Smooth muscle cell (in vitro differentiated cells): ENCODE results near the gene DAP3. TPM values are rescaled to one million over a fixed set of nuclear protein-coding genes. Genes with fewer than 3 reads are reported as not detected.

Experiments used
- DNase-seq: peaks from one replicate; lab custom pipeline; 2025; ENCODE audit not compliant: unreplicated experiment; lab: John Stamatoyannopoulos, UW
- H2AFZ ChIP-seq: fragments of 200-600 bp; sonication (generic); 2 replicates; pipeline ENCODE4 v1.6.0; 2016; ENCODE audit warnings: antibody characterized with exemption, low read depth, mild to moderate bottlenecking
- H3F3A ChIP-seq: fragments of 200-600 bp; sonication (generic); 2 replicates; pipeline ENCODE4 v1.6.0; 2017; ENCODE audit warnings: antibody characterized with exemption, low read depth
- H3K27ac ChIP-seq: fragments of 200-600 bp; sonication (generic); 2 replicates; pipeline ENCODE4 v1.5.1; 2016; ENCODE audit warnings: low read depth, mild to moderate bottlenecking
- H3K27me3 ChIP-seq: fragments of 200-600 bp; sonication (generic); 2 replicates; pipeline ENCODE4 v1.6.1; 2016; ENCODE audit warnings: low read depth, mild to moderate bottlenecking
- H3K36me3 ChIP-seq: fragments of 200-600 bp; sonication (generic); 2 replicates; pipeline ENCODE4 v1.5.1; 2016; ENCODE audit warnings: low read depth
- H3K4me1 ChIP-seq: fragments of 200-600 bp; sonication (generic); 2 replicates; pipeline ENCODE4 v1.5.1; 2016; ENCODE audit warnings: low read depth
- H3K4me2 ChIP-seq: fragments of 200-600 bp; sonication (generic); 2 replicates; pipeline ENCODE4 v1.6.0; 2016; ENCODE audit warnings: mild to moderate bottlenecking
- H3K4me3 ChIP-seq: fragments of 200-600 bp; sonication (generic); 2 replicates; pipeline ENCODE4 v1.5.1; 2016; ENCODE audit warnings: mild to moderate bottlenecking
- H3K79me2 ChIP-seq: fragments of 200-600 bp; sonication (generic); 2 replicates; pipeline ENCODE4 v1.6.0; 2016; ENCODE audit warnings: low read depth, mild to moderate bottlenecking
- H3K9ac ChIP-seq: fragments of 200-600 bp; sonication (generic); 2 replicates; pipeline ENCODE4 v1.6.0; 2016; ENCODE audit warnings: low read depth
- H3K9me3 ChIP-seq: fragments of 200-600 bp; sonication (generic); replicated peaks from 2 replicates; pipeline ENCODE4 v1.5.1; 2016; ENCODE audit warnings: low read depth
- H4K20me1 ChIP-seq: fragments of 200-600 bp; sonication (generic); 2 replicates; pipeline ENCODE4 v1.6.0; 2016; ENCODE audit warnings: low read depth
- CTCF ChIP-seq: fragments of 200-600 bp; sonication (generic); IDR thresholded peaks from 2 replicates; pipeline ENCODE4 v1.5.1; 2017; ENCODE audit warnings: borderline replicate concordance, mild to moderate bottlenecking, antibody characterized with exemption; ENCODE audit not compliant: insufficient read depth, poor library complexity, severe bottlenecking
- WGBS: methylation state at CpG from one replicate; pipeline ENCODE4 v1.1.7; 2016; ENCODE audit warnings: low lambda C conversion rate; 5-methylcytosine and 5-hydroxymethylcytosine counted together
- polyA plus RNA-seq: library from polyadenylated mRNA; unstranded; fragments of >200 nt; fragmentation: Nextera tagmentation; extraction: Ambion mirVana; gene quantifications from 2 replicates; pipeline ENCODE4 v1.2.1, GENCODE V29; 2016
- total RNA-seq: library from RNA; depleted of rRNA; stranded (reverse); fragments of >200 nt; gene quantifications from 2 replicates; pipeline ENCODE4 v1.2.3, GENCODE V29; 2014

Gene DAP3
- total and polyA plus RNA-seq, 2 experiments from 2014 or later = 61.2 to 86.3 TPM

DNA sequence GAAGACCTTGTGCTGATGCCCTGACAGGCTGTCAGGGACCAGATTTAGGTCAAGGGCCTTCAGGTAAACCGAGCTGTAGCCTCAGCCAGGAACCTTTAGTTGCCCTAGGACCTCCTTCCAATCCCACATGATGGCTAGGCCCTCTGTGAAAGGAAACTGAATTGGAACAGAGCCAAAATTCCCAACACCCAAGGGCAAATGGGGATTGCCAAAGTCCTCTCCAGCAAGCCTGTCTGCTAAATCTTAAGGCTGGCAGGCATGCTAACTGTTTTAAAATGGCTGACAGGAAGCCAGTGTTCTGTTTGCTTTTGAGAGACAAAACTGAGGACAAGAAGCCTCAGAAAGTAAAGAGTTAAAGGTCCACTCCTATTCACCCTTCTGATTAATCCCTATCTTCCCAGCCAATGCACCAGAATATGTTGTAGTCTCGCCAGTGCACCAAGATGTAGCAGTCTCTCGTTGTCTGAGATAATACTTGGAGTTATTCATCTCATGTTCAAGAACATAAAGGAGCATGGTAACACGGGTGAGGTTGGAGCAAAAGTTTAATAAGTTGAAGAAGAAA is 43.8 kb upstream of the DAP3 start:
- Histone ChIP-seq H3K27ac (no peak overlapping the region), H3K36me3 (no peaks in the 10 kb centered on the region), H3F3A (no peaks in the 10 kb centered on the region), H2AFZ (no peak overlapping the region), H3K4me2 (no peak overlapping the region), H3K27me3 (no peaks in the 10 kb centered on the region), H3K9me3 (no peaks in the 10 kb centered on the region), H3K4me3 (no peak overlapping the region), H3K4me1 (peaks cover 4% of the 10 kb centered on the region), H3K9ac (no peak overlapping the region), H3K79me2 (no peaks in the 10 kb centered on the region), H4K20me1 (no peaks in the 10 kb centered on the region)
- 87% methylated on average over 4 of the region's 4 CpGs for WGBS
- DNase-seq = no peak
- TF ChIP-seq CTCF = no peak

GRCh38 chr1:155645648-155646047 is 43.2 kb upstream of the DAP3 start:
- H3K4me1 ChIP-seq = peaks cover 4% of the 10 kb centered on the region
- DNase-seq = no peak
- H3K27ac ChIP-seq = no peak overlapping the region
- H3K36me3 ChIP-seq = no peaks in the 10 kb centered on the region
- no peak overlapping the region for H2AFZ ChIP-seq
- TF ChIP-seq CTCF = no peak
- H3K79me2 ChIP-seq = no peaks in the 10 kb centered on the region
- H3K9ac ChIP-seq = no peak overlapping the region
- H3F3A ChIP-seq = no peaks in the 10 kb centered on the region
- no peaks in the 10 kb centered on the region for H3K9me3 ChIP-seq
- H4K20me1 ChIP-seq = no peaks in the 10 kb centered on the region
- H3K27me3 ChIP-seq = no peaks in the 10 kb centered on the region
- no peak overlapping the region for H3K4me2 ChIP-seq
- no peak overlapping the region for H3K4me3 ChIP-seq
- WGBS = 86% methylated on average over 6 of the region's 6 CpGs

GRCh38 chr1:155646307-155646706 is 42.6 kb upstream of the DAP3 start:
- peaks cover 4% of the 10 kb centered on the region for H3K4me1 ChIP-seq
- no peaks in the 10 kb centered on the region for H3F3A ChIP-seq
- no peak overlapping the region for H3K4me3 ChIP-seq
- no peak overlapping the region for H3K9ac ChIP-seq
- WGBS = 95% methylated on average over 2 of the region's 2 CpGs
- no peak overlapping the region for H2AFZ ChIP-seq
- no peak for TF ChIP-seq CTCF
- H3K36me3 ChIP-seq = no peaks in the 10 kb centered on the region
- DNase-seq = no peak
- no peaks in the 10 kb centered on the region for H3K27me3 ChIP-seq
- H3K79me2 ChIP-seq = no peaks in the 10 kb centered on the region
- no peaks in the 10 kb centered on the region for H4K20me1 ChIP-seq
- H3K4me2 ChIP-seq = no peak overlapping the region
- H3K27ac ChIP-seq = no peak overlapping the region
- H3K9me3 ChIP-seq = no peaks in the 10 kb centered on the region
